Heart left ventricle (tissue), 13 donors: Measurements from ENCODE around the gene APOBEC3H.

Source experiments
- CTCF ChIP-seq, 12 donors: fragments of 200-600 bp; sonication (generic) in 4 of 12; IDR thresholded peaks; one replicate each; pipeline versions ENCODE4 v1.5.0 to v1.8.0; 2018 to 2022; ENCODE audit warnings: antibody characterized with exemption in 12 of 12, mild to moderate bottlenecking in 5 of 12
- POLR2A ChIP-seq, 2 donors: fragments of 450-650 bp; IDR thresholded peaks; one replicate each; pipeline ENCODE4 v1.6.1; 2017; ENCODE audit warnings: antibody characterized with exemption in 2 of 2, mild to moderate bottlenecking in 2 of 2, moderate library complexity in 2 of 2
- donor health status: ischemic (EF 13 %, LVEDD 7.1; RV severe dilation, severe dysfunction).
- donor health status: DM: no; HTN: yes; CAD: no.
- donor health status: DM: no; HTN: no; CAD: no.
- donor health status: ischemic (EF 25% LVEDD 6.9; RV normal size, moderate dysfunction).
- donor health status: ischemic (EF 25% LVEDD 5.7; RV mildly dilated, moderate dysfunction).
- donor health status: ischemic (EF 35%, LVEDD 5.7; RV mildly dilated, moderate dysfunction).
- donor health status: nonischemic (EF 11% LVEDD 7.7; RV severe dilation, severe dysfunction).
- donor health status: DM: yes; HTN: yes; CAD: no.
- donor health status: PGD.
- donor health status: ischemic (EF 29% LVEDD 5.4; RV normal size, mild dysfunction).
- donor health status: nonischemic (EF 23%, LVEDD 6.1; RV moderate dilation, normal function).

- TF ChIP-seq CTCF (IDR thresholded peaks at IDR 0.05) (no peak), POLR2A (IDR thresholded peaks at IDR 0.05) (no peak)
These were observed 26.9 kb upstream of the APOBEC3H start for GRCh38 chr22:39070186-39070585.
